GM19099 (cell line): ENCODE results near the gene SEC14L1.

Experiments used
- POLR2A ChIP-seq: IDR thresholded peaks from 3 replicates; pipeline ENCODE4 v1.6.1; 2011; ENCODE audit warnings: low read depth; ENCODE audit not compliant: insufficient read length; ENCODE audit errors: extremely low read depth

Gene SEC14L1

GRCh38 chr17:77264617-77265230, 124.0 kb downstream of the SEC14L1 start:
- no peak for TF ChIP-seq POLR2A

GRCh38 chr17:77266213-77266612, 125.4 kb downstream of the SEC14L1 start:
- no peak for TF ChIP-seq POLR2A
